Measurements from ENCODE around the gene TMEM30B. TPM values are rescaled to one million over a fixed set of nuclear protein-coding genes. Genes with fewer than 3 reads are reported as not detected.

TMEM30B gene
- total and polyA plus RNA-seq, 2 of the 8 experiments (the other 6 are each of a cell fraction or from before 2014, with no cell fraction given): 11.2 to 18.7 TPM

DNA sequence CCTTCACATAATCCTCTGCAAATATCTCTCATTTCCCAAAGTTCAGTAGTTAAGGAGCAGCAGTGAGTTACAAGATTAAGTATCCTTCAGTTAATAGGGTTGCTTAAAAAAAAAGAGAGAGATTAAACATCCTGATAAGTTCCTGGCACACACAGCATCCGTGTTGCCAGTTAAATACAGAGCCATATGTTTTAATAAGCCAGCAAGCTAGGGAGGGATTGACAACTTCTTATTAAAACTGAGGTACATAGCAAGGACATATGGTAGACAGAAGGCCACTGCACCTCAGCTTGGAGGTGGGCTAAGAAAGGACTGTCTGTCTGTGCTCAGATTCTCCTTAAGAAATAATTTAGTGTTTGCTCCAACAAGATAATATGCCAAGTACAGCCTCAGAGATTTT is 9.6 kb upstream of the TMEM30B start (continued):
- TF ChIP-seq, protein P1, sequence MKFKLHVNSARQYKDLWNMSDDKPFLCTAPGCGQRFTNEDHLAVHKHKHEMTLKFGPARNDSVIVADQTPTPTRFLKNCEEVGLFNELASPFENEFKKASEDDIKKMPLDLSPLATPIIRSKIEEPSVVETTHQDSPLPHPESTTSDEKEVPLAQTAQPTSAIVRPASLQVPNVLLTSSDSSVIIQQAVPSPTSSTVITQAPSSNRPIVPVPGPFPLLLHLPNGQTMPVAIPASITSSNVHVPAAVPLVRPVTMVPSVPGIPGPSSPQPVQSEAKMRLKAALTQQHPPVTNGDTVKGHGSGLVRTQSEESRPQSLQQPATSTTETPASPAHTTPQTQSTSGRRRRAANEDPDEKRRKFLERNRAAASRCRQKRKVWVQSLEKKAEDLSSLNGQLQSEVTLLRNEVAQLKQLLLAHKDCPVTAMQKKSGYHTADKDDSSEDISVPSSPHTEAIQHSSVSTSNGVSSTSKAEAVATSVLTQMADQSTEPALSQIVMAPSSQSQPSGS (IDR thresholded peaks at IDR 0.05; ENCODE audit: low read length): no peak
- no peak for TF ChIP-seq TAF7 (optimal IDR thresholded peaks at IDR 0.05; ENCODE audit: borderline replicate concordance, low read depth, low read length)
- TF ChIP-seq BCL11A (IDR thresholded peaks at IDR 0.05; ENCODE audit: low read depth in 2 of 2, low read length in 2 of 2): no peak
- TF ChIP-seq KDM4A (IDR thresholded peaks at IDR 0.05; ENCODE audit: low read depth, low read length, severe bottlenecking): no peak
- no peak for TF ChIP-seq CEBPB (IDR thresholded peaks at IDR 0.05; ENCODE audit: low read depth, low read length)

Measured in H1 (cell line).